Progenitor cell of endocrine pancreas (in vitro differentiated cells): ENCODE results near the gene CDH20. TPM values are rescaled to one million over a fixed set of nuclear protein-coding genes. Genes with fewer than 3 reads are reported as not detected.

ENCODE experiments used
- DNase-seq: peaks from one replicate; pipeline ENCODE4 v3.0.0; 2021; ENCODE audit warnings: low spot score; ENCODE audit not compliant: unreplicated experiment
- H3K27ac Mint-ChIP-seq: 2 replicates; pipeline ENCODE4 v1.8.0; 2021; ENCODE audit warnings: mild to moderate bottlenecking, moderate library complexity, mixed read lengths
- H3K27me3 Mint-ChIP-seq: 2 replicates; pipeline ENCODE4 v1.8.0; 2021; ENCODE audit warnings: mixed read lengths
- H3K36me3 Mint-ChIP-seq: 2 replicates; pipeline ENCODE4 v1.8.0; 2022; ENCODE audit warnings: mixed read lengths; ENCODE audit not compliant: insufficient read depth
- H3K4me1 Mint-ChIP-seq: 2 replicates; pipeline ENCODE4 v1.8.0; 2021; ENCODE audit warnings: low read depth, mixed read lengths
- H3K4me3 Mint-ChIP-seq: 2 replicates; pipeline ENCODE4 v1.8.0; 2021; ENCODE audit warnings: low read depth, mild to moderate bottlenecking, moderate library complexity, mixed read lengths
- H3K9me3 Mint-ChIP-seq: 2 replicates; pipeline ENCODE4 v1.8.0; 2021; ENCODE audit warnings: low read depth, mixed read lengths
- total RNA-seq: library from RNA; stranded (reverse); gene quantifications from 2 replicates; pipeline ENCODE4 v1.2.1, GENCODE V29; 2021
- TF ChIP-seq, protein P1 (sequence below): fragments of 200-600 bp; sonication (generic); IDR thresholded peaks from one replicate; pipeline ENCODE4 v1.5.0; 2021; ENCODE audit warnings: antibody characterized with exemption, mild to moderate bottlenecking; ENCODE audit not compliant: unreplicated experiment

The CDH20 gene
- total RNA-seq, 1 donor from 2014 or later, result 0.65 TPM

DNA sequence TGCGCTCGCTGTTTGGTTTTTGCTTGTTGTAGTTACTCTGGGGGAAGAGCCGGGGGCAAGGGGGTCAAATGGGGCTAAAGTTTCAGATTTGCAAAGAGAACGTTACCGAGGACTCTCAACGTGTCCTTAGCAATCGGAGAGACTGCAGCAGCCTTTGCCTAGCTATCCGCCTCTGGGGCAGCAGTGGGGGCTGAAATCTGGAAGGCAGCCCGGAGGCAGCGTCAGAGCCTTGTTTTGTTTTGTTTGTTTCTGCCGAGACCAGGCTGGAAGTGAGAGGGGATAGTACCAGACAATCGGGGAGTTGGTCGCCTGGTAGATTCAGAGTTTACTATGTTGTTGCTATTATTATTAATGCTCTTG, 1.2 kb downstream of the CDH20 start:
- Mint-ChIP-seq H3K4me1 (peaks cover 5% of the 10 kb centered on the region), H3K27me3 (peaks cover 60% of the 10 kb centered on the region), H3K27ac (no peak overlapping the region), H3K36me3 (no peaks in the 10 kb centered on the region), H3K4me3 (peak overlapping the region; percentile 75), H3K9me3 (no peaks in the 10 kb centered on the region)
- DNase-seq, result no peak
- TF ChIP-seq, protein P1, sequence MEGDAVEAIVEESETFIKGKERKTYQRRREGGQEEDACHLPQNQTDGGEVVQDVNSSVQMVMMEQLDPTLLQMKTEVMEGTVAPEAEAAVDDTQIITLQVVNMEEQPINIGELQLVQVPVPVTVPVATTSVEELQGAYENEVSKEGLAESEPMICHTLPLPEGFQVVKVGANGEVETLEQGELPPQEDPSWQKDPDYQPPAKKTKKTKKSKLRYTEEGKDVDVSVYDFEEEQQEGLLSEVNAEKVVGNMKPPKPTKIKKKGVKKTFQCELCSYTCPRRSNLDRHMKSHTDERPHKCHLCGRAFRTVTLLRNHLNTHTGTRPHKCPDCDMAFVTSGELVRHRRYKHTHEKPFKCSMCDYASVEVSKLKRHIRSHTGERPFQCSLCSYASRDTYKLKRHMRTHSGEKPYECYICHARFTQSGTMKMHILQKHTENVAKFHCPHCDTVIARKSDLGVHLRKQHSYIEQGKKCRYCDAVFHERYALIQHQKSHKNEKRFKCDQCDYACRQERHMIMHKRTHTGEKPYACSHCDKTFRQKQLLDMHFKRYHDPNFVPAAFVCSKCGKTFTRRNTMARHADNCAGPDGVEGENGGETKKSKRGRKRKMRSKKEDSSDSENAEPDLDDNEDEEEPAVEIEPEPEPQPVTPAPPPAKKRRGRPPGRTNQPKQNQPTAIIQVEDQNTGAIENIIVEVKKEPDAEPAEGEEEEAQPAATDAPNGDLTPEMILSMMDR, result no peak

GRCh38 chr18:61334951-61335683, 1.9 kb downstream of the CDH20 start:
- DNase-seq, result no peak
- H3K27ac Mint-ChIP-seq, result no peak overlapping the region
- H3K9me3 Mint-ChIP-seq, result no peaks in the 10 kb centered on the region
- TF ChIP-seq, protein P1, result no peak
- peaks cover 5% of the 10 kb centered on the region for H3K4me1 Mint-ChIP-seq
- H3K27me3 Mint-ChIP-seq, result peaks cover 60% of the 10 kb centered on the region
- peak overlapping the region; percentile 75 for H3K4me3 Mint-ChIP-seq
- no peaks in the 10 kb centered on the region for H3K36me3 Mint-ChIP-seq

GRCh38 chr18:61335684-61336555, 2.7 kb downstream of the CDH20 start:
- TF ChIP-seq, protein P1, result no peak
- Mint-ChIP-seq H3K4me3 (peak overlapping the region; percentile 9), H3K9me3 (no peaks in the 10 kb centered on the region), H3K27ac (no peak overlapping the region), H3K27me3 (peaks cover 60% of the 10 kb centered on the region), H3K4me1 (peaks cover 5% of the 10 kb centered on the region), H3K36me3 (no peaks in the 10 kb centered on the region)
- DNase-seq, result no peak

GRCh38 chr18:61336766-61337165, 3.5 kb downstream of the CDH20 start:
- Mint-ChIP-seq H3K36me3 (no peaks in the 10 kb centered on the region), H3K4me3 (no peak overlapping the region), H3K9me3 (no peaks in the 10 kb centered on the region), H3K27ac (no peak overlapping the region), H3K4me1 (peaks cover 5% of the 10 kb centered on the region), H3K27me3 (peaks cover 53% of the 10 kb centered on the region)
- TF ChIP-seq, protein P1, result no peak
- no peak for DNase-seq

- DNase-seq, result no peak
- Mint-ChIP-seq H3K27me3 (peaks cover 46% of the 10 kb centered on the region), H3K4me1 (peaks cover 5% of the 10 kb centered on the region), H3K9me3 (no peaks in the 10 kb centered on the region), H3K36me3 (no peaks in the 10 kb centered on the region), H3K4me3 (no peak overlapping the region), H3K27ac (no peak overlapping the region)
- TF ChIP-seq, protein P1, result no peak
Measured at GRCh38 chr18:61337527-61337926, 4.3 kb downstream of the CDH20 start.
